ENCODE data around the gene BMF. TPM values are rescaled to one million over a fixed set of nuclear protein-coding genes. Genes with fewer than 3 reads are reported as not detected.

Gene BMF
- polyA plus RNA-seq, 12 donors, result 8.9 to 19.7 (median 11.9) TPM; not detected in 1

Other genes with a start within 250 kb of the BMF start
- gene GPR176, start 188.6 kb downstream of the BMF start, polyA plus RNA-seq (ENCODE audit: insufficient read length in 12 of 12), result 10 to 100 TPM in 1 of 12 donors, 1 to 10 TPM in 10, not detected in 1; 4.0 to 18.5 (median 5.4) TPM
- gene EIF2AK4, start 174.8 kb downstream of the BMF start, polyA plus RNA-seq (ENCODE audit: insufficient read length in 12 of 12), result 10 to 100 TPM in 11 of 12 donors, not detected in 1; 24.6 to 47.3 (median 35.2) TPM
- gene SRP14, start 69.7 kb downstream of the BMF start, polyA plus RNA-seq (ENCODE audit: insufficient read length in 12 of 12), result 100 to 1,000 TPM in 11 of 12 donors, not detected in 1; 296 to 625 (median 340) TPM
- gene BUB1B, start 52.2 kb upstream of the BMF start, polyA plus RNA-seq (ENCODE audit: insufficient read length in 12 of 12), result 10 to 100 TPM in 10 of 12 donors, 1 to 10 TPM in 1, not detected in 1; 7.8 to 27.8 (median 16.0) TPM
- 1 to 10 TPM in 3 of 12 donors, under 1 TPM in 7, not detected in 2; 0.15 to 8.2 (median 0.51) TPM for gene PAK6, start 130.2 kb upstream of the BMF start, polyA plus RNA-seq (ENCODE audit: insufficient read length in 12 of 12)
- under 1 TPM in 3 of 12 donors, not detected in 9; 0.14 to 0.45 (median 0.36) TPM for gene ANKRD63, start 174.2 kb upstream of the BMF start, polyA plus RNA-seq (ENCODE audit: insufficient read length in 12 of 12)
- gene PLCB2, start 199.1 kb upstream of the BMF start, polyA plus RNA-seq (ENCODE audit: insufficient read length in 12 of 12), result 10 to 100 TPM in 2 of 12 donors, 1 to 10 TPM in 9, not detected in 1; 5.2 to 36.6 (median 7.5) TPM
- gene INAFM2, start 214.8 kb upstream of the BMF start, polyA plus RNA-seq (ENCODE audit: insufficient read length in 12 of 12), result 10 to 100 TPM in 10 of 12 donors, 1 to 10 TPM in 1, not detected in 1; 9.2 to 17.8 (median 13.6) TPM
- 100 to 1,000 TPM in 1 of 12 donors, 10 to 100 TPM in 10, 1 to 10 TPM in 1; 7.4 to 119 (median 19.4) TPM for gene CCDC9B, start 232.1 kb upstream of the BMF start, polyA plus RNA-seq (ENCODE audit: insufficient read length in 12 of 12)
- 100 to 1,000 TPM in 1 of 12 donors, under 1 TPM in 1, not detected in 10; 0.66 to 310 TPM for gene PHGR1, start 242.2 kb upstream of the BMF start, polyA plus RNA-seq (ENCODE audit: insufficient read length in 12 of 12)
- gene DISP2, start 249.3 kb upstream of the BMF start, polyA plus RNA-seq (ENCODE audit: insufficient read length in 12 of 12), result 1 to 10 TPM in 6 of 12 donors, under 1 TPM in 4, not detected in 2; 0.27 to 2.7 (median 1.1) TPM

Data from muscle of arm (tissue), 12 donors.